Left lung (tissue), 10 donors: ENCODE data around the gene PLXDC2. TPM values are rescaled to one million over a fixed set of nuclear protein-coding genes. Genes with fewer than 3 reads are reported as not detected.

Source experiments
- ATAC-seq: fragments of 200-7000 bp; cut with Tn5 transposase; one replicate; pipeline ENCODE4 v1.9.1; 2020; ENCODE audit warnings: moderate library complexity
- DNase-seq, 4 donors: peaks; one replicate each; pipeline ENCODE4 v3.0.0-alpha.2; 2013 to 2020
- H3K27ac ChIP-seq, 2 donors: fragments of 200-600 bp; sonication (generic) in 1 of 2; one replicate each; pipeline versions ENCODE4 v1.5.0 to v1.8.0; 2020 to 2021
- H3K27me3 ChIP-seq, 2 donors: fragments of 200-600 bp; sonication (generic) in 1 of 2; one replicate each; pipeline versions ENCODE4 v1.5.0 to v1.8.0; 2020 to 2021
- H3K36me3 ChIP-seq, 2 donors: fragments of 200-600 bp; sonication (generic) in 1 of 2; one replicate each; pipeline versions ENCODE4 v1.5.0 to v1.8.0; 2020 to 2021
- H3K4me1 ChIP-seq, 2 donors: fragments of 200-600 bp; one replicate each; pipeline ENCODE4 v1.8.0; 2021
- H3K4me3 ChIP-seq, 2 donors: fragments of 200-600 bp; sonication (generic) in 1 of 2; one replicate each; pipeline versions ENCODE4 v1.5.0 to v1.8.0; 2020 to 2021; ENCODE audit warnings: mild to moderate bottlenecking in 1 of 2
- H3K9me3 ChIP-seq, 2 donors: fragments of 200-600 bp; sonication (generic) in 1 of 2; one replicate each; pipeline versions ENCODE4 v1.5.0 to v1.8.0; 2020 to 2021
- intact Hi-C, 2 donors: fragments of 100-400 bp; cut with DNase I; formaldehyde crosslinking; loops; one replicate each; pipeline versions ENCODE4 v1.11.2 to v1.14.2; 2022
- polyA plus RNA-seq, 6 donors: library from polyadenylated mRNA; unstranded; fragments of 120-200 nt; gene quantifications; one replicate each; pipeline ENCODE4 v1.2.1, GENCODE V29; 2013; ENCODE audit not compliant: insufficient read length in 6 of 6
- total RNA-seq, 2 donors: library from RNA; stranded (reverse); fragmentation: NEBNext Ultra II Directional; extraction: Animal tissue kit (Norgen Biotek cat#: 25700); gene quantifications; one replicate each; pipeline ENCODE4 v1.2.1, GENCODE V29; 2021
- TF ChIP-seq, protein P1 (sequence below), 2 donors: fragments of 200-600 bp; sonication (generic) in 1 of 2; IDR thresholded peaks; one replicate each; pipeline versions ENCODE4 v1.5.0 to v1.8.0; 2021; ENCODE audit warnings: antibody characterized with exemption in 2 of 2
- donor health status: DM: no; HTN: yes; CAD: no.
- donor health status: DM: no; HTN: no; CAD: no.

The PLXDC2 gene
- total and polyA plus RNA-seq, 8 donors: 85.3 to 127 (median 112) TPM

DNA sequence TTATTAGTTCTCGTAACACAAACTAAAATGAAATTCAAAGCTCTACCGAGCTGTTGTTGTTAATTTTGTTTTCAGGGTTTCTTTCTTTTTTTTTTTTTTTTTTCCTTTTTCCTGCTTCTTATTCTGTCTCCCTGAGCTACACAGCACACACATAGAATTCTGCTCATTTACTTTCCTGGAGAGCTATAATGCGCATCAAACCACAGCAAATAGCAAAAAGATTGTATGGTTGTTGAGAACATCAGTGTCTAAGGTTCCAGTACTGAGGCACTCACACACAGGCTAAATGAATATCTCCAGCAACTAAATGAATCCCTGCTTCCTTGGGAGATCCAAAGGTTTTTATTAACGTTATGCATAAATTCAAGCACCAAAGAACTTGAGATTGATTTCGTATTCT, 418.3 kb downstream of the PLXDC2 start:
- no peak overlapping the region for H3K4me3 ChIP-seq
- no peak overlapping the region for H3K27ac ChIP-seq
- H3K27me3 ChIP-seq: no peaks in the 10 kb centered on the region
- no peaks in the 10 kb centered on the region for H3K9me3 ChIP-seq
- TF ChIP-seq, protein P1, sequence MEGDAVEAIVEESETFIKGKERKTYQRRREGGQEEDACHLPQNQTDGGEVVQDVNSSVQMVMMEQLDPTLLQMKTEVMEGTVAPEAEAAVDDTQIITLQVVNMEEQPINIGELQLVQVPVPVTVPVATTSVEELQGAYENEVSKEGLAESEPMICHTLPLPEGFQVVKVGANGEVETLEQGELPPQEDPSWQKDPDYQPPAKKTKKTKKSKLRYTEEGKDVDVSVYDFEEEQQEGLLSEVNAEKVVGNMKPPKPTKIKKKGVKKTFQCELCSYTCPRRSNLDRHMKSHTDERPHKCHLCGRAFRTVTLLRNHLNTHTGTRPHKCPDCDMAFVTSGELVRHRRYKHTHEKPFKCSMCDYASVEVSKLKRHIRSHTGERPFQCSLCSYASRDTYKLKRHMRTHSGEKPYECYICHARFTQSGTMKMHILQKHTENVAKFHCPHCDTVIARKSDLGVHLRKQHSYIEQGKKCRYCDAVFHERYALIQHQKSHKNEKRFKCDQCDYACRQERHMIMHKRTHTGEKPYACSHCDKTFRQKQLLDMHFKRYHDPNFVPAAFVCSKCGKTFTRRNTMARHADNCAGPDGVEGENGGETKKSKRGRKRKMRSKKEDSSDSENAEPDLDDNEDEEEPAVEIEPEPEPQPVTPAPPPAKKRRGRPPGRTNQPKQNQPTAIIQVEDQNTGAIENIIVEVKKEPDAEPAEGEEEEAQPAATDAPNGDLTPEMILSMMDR (IDR thresholded peaks at IDR 0.05): no peak
- no peaks in the 10 kb centered on the region for H3K4me1 ChIP-seq
- no peak for DNase-seq
- H3K36me3 ChIP-seq: no peaks in the 10 kb centered on the region
- ATAC-seq: no peak
- intact Hi-C loops: no loop called here

- Histone ChIP-seq H3K27me3 (no peaks in the 10 kb centered on the region), H3K4me1 (no peaks in the 10 kb centered on the region), H3K36me3 (no peaks in the 10 kb centered on the region), H3K27ac (no peak overlapping the region), H3K9me3 (no peaks in the 10 kb centered on the region), H3K4me3 (no peak overlapping the region)
- TF ChIP-seq, protein P1 (IDR thresholded peaks at IDR 0.05): no peak
- intact Hi-C loops: no loop called here
- no peak for ATAC-seq
- DNase-seq: no peak
Measured at GRCh38 chr10:20237091-20237570, 420.9 kb downstream of the PLXDC2 start.

- intact Hi-C loops: no loop called here
- H3K27me3 ChIP-seq: no peaks in the 10 kb centered on the region
- TF ChIP-seq, protein P1 (IDR thresholded peaks at IDR 0.05): no peak
- H3K4me3 ChIP-seq: no peak overlapping the region
- H3K27ac ChIP-seq: no peak overlapping the region
- no peaks in the 10 kb centered on the region for H3K9me3 ChIP-seq
- no peaks in the 10 kb centered on the region for H3K36me3 ChIP-seq
- no peak for DNase-seq
- H3K4me1 ChIP-seq: no peaks in the 10 kb centered on the region
- no peak for ATAC-seq
Measured at GRCh38 chr10:20237586-20237985, 421.4 kb downstream of the PLXDC2 start.

GRCh38 chr10:20240643-20241042, 424.4 kb downstream of the PLXDC2 start:
- H3K27me3 ChIP-seq: no peaks in the 10 kb centered on the region
- no peak overlapping the region for H3K4me3 ChIP-seq
- ATAC-seq (no peak), DNase-seq (no peak)
- H3K9me3 ChIP-seq: no peaks in the 10 kb centered on the region
- H3K4me1 ChIP-seq: no peaks in the 10 kb centered on the region
- TF ChIP-seq, protein P1 (IDR thresholded peaks at IDR 0.05): no peak
- no peak overlapping the region for H3K27ac ChIP-seq
- intact Hi-C loops: no loop called here
- H3K36me3 ChIP-seq: peaks cover 0 to 6% of the 10 kb centered on the region in 2 donors

DNA sequence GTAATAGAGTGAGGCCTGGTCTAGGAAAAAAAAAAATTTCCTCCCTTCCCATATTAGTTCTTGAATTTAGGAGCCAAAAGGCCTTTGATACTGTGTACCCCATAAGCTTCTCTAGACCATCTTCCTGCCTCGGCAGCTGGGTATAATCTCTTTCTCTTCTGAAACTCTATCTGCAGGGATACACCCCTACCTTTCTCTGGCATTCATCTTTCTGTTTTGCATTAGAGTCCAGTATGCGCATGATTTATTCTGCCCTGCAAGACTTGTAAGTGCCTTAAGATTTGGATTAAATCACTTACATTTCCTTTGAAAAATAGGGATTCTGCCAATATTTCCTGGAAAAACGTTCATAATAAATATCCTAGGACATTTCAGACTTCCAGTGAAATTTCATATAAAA, 431.2 kb downstream of the PLXDC2 start:
- Histone ChIP-seq H3K9me3 (no peaks in the 10 kb centered on the region), H3K36me3 (peaks cover 0 to 15% of the 10 kb centered on the region in 2 donors), H3K27ac (no peak overlapping the region), H3K27me3 (no peaks in the 10 kb centered on the region), H3K4me1 (no peaks in the 10 kb centered on the region), H3K4me3 (no peak overlapping the region)
- TF ChIP-seq, protein P1 (IDR thresholded peaks at IDR 0.05): no peak
- intact Hi-C loops: no loop called here
- ATAC-seq (no peak), DNase-seq (no peak)
